ENCODE data around the gene KCP.

Gene KCP

GRCh38 chr7:128865303-128865702 lies 45.2 kb downstream of the KCP start:
- no peak for TF ChIP-seq CTCF (IDR thresholded peaks at IDR 0.05; ENCODE audit: low read depth, low read length)
- H3K4me3 ChIP-seq (ENCODE audit: low read depth, low read length), result no peak overlapping the region

- peak overlapping the region; percentile 95 for H3K4me3 ChIP-seq (ENCODE audit: low read depth, low read length)
- peak; percentile 50 for TF ChIP-seq CTCF (IDR thresholded peaks at IDR 0.05; ENCODE audit: low read depth, low read length)
Measured at GRCh38 chr7:128863433-128863989, 47.0 kb downstream of the KCP start.

- no peak for TF ChIP-seq CTCF (IDR thresholded peaks at IDR 0.05; ENCODE audit: low read depth, low read length)
- peak within 1 kb of the TSS; percentile 95 for H3K4me3 ChIP-seq (ENCODE audit: low read depth, low read length)
Measured at GRCh38 chr7:128862571-128863432, 47.7 kb downstream of the KCP start, which contains the start of gene ATP6V1F. TSS of gene ATP6V1F (plus strand) at chr7:128862856. CDS start at chr7:128862905, 49 bp downstream.

- peak overlapping the region; percentile 95 for H3K4me3 ChIP-seq (ENCODE audit: low read depth, low read length)
- no peak for TF ChIP-seq CTCF (IDR thresholded peaks at IDR 0.05; ENCODE audit: low read depth, low read length)
Measured at GRCh38 chr7:128861957-128862570, 48.4 kb downstream of the KCP start.

- H3K4me3 ChIP-seq (ENCODE audit: low read depth, low read length), result no peak overlapping the region
- no peak for TF ChIP-seq CTCF (IDR thresholded peaks at IDR 0.05; ENCODE audit: low read depth, low read length)
Measured at GRCh38 chr7:128860158-128861073, 50.1 kb downstream of the KCP start.

- TF ChIP-seq CTCF (IDR thresholded peaks at IDR 0.05; ENCODE audit: low read depth, low read length), result no peak
Measured at GRCh38 chr7:128859232-128860157, 51.0 kb downstream of the KCP start.

More at GRCh38 chr7:128859232-128860157, 51.0 kb downstream of the KCP start:
- H3K4me3 ChIP-seq (ENCODE audit: low read depth, low read length), result no peak overlapping the region
